SH-SY5Y (cell line): Measurements from ENCODE around the gene SNTB2.

Source experiments
- GATA2 ChIP-seq: IDR thresholded peaks from 2 replicates; pipeline ENCODE4 v1.6.1; 2011; ENCODE audit warnings: mild to moderate bottlenecking, low read depth, low read length
- GATA3 ChIP-seq: IDR thresholded peaks from 2 replicates; pipeline ENCODE4 v1.6.1; 2011; ENCODE audit warnings: low read depth, mild to moderate bottlenecking, low read length, moderate library complexity

- no peak for TF ChIP-seq GATA2
- TF ChIP-seq GATA3 = no peak
Measured at GRCh38 chr16:69171325-69172084, 15.5 kb upstream of the SNTB2 start.
